Measurements from ENCODE around the gene BPIFB2.
"Not testable (repeated sequence)": the region's sequence is repeated elsewhere in the genome, so short reads cannot be mapped to it uniquely, and the experiment has no call there.

BPIFB2 gene

DNA sequence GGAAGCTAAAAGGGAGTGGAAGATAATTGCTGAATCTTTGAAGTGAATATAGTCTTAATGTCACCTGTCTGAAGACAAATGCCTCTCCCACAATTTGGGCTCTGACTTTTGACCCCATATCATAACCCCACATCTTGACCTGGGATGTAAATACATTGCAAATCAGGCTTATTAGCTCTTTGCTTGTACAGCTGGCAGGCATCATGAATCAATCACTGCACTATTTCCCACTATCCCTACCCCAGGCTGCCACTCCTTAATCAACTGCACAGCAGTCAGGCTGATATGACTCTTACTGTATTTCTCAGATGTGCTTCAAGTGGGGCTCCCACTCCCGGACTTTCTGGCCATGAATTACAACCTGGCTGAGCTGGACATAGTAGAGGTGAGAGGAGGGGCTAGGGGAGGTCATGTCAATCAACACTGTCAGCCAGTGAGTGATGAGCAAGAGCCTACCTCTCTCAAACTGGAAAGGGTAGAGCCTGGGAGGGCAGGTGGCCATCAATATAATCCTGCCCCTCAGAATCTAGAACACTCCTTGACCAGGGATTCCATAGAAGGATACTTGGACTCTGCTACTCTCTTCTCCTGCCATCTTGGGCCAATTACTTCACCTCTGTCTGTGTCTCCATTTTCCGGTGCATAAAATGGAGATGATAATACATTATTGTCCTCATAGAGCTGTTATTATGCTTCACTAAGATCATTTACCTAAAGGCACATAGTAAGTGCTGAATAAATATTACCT is 35.7 kb downstream of the BPIFB2 start:
- no peak for DNase-seq

DNA sequence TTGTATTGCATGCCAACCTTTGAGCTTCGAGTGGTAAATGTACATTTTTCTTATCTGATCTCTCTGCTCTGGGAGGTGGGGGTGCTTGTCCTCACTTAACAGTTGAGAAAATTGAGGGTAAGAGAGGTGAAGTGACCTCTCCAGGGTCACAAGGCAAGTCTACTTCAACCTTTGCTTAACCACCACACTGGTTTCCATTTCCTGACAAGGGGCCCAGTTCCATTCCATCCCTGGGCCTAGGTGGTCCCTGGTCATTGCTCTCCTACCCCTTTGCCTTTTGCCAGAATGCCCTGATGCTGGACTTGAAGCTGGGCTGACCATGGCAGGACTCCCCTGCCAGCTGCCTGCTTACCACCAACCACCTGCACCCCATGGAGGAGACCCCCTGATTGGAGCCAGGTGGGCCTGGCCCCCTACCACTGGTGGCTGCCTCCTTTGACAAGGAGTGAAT is 36.3 kb downstream of the BPIFB2 start:
- DNase-seq, result no peak

DNA sequence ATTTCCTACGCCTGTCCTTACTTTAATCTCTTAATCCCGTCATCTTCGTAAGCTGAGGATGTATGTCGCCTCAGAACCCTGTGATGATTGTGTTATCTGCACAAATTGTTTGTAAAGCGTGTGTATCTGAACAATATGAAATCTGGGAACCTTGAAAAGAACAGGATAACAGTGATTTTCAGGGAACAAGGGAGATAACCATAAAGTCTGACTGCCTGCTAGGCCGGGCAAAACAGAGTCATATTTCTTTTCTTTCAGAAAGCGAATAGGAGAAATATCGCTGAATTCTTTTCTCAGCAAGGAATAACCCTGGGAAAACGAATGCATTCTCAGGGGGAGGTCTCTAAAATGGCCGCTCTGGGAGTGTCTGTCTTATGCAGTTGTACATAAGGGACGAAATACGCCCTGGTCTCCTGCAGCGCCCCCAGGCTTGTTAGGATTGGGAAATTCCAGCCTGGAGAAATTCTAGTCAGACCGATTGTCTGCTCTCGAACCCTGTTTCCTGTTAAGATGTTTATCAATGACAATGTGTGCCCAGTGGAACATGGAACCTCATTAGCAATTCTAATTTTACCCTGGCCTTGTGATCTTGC is 37.7 kb downstream of the BPIFB2 start:
- DNase-seq, result not testable (repeated sequence)

GRCh38 chr20:33046412-33046811 is 38.9 kb downstream of the BPIFB2 start:
- no peak for DNase-seq

- no peak for DNase-seq
Observed at GRCh38 chr20:33051333-33051732, 43.8 kb downstream of the BPIFB2 start.

DNA sequence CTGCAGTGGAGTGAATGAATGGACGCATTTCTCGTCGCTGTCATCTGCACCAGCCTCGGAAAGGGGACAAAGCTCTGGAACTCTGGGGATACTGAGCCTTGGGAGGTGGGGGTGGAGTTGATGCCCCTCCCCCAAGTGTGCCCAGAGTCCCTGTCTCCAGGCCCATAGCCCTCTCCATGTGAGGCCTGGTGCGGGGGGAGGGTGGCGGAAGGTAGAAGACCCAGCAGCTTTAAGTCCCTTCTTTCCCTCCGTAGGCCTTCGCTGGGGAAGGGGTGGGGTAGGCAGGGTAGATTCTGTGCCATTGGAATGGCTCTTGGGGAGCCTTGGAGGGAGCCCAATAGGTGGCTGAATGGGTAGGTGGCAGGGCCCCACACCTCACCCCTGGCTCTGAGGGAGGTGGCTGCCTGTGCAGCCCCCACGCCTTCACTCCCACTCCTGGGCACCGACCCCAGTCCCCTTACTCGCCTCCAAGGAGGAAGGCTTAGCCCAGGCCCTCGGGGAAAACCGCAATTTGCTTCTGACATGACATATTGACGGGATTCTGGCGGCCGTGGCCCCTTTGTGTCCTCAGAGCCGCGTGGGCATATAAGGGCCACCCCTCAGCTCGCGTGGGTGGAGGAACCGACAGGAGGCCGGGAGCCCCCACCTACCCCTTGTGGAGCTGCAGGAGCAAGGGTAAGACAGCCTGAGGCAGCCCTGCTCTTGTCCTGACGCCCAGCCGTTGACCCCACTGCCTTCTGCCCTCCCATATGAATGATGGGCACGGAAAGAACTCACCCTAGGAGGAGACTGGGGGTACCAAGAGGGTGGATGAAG is 46.0 kb downstream of the BPIFB2 start, which contains the start of gene BPIFB3:
Gene BPIFB3 (plus strand): TSS at position 613 of the 816 bp plus-strand sequence. CDS start 1,533 bp downstream, outside the sequence.
- no peak for DNase-seq

DNA sequence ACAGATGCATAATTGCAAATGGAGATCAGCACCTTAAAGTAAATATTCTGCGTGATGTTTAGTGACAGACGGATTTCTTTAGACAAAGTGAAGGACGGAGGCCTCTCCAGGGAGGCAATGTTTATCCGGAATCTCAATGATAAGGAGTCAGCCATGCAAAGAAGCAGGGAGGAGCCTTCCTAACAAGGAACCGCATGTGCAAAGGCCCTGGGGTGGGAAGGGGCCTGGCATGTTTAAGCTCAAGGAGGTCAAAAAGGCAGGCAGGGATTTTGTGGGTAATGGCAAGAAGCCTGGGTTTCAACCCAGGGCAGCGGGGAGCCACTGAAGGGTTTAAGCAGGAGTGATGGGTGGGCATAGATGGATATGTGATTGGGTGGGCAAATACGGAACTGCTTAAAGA is 46.9 kb downstream of the BPIFB2 start:
- no peak for DNase-seq

GRCh38 chr20:33054791-33055190 is 47.3 kb downstream of the BPIFB2 start:
- no peak for DNase-seq

DNA sequence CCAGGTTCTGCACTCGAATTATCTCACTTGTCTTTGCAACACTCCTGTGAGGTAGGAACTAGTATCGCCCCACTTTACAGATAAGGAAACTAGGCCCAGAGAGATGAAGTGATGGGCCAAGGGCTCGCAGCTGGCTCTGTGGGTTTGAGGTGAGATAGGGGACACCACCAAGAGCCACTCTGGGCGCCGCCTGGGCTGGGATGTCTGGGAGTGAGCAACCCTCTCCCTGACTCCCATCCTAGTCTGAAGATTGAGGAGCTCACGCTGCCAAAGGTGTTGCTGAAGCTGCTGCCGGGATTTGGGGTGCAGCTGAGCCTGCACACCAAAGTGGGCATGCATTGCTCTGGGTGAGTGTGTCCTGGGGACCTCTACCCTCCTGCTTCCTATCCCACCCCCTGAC is 51.6 kb downstream of the BPIFB2 start:
- DNase-seq, result no peak

DNA sequence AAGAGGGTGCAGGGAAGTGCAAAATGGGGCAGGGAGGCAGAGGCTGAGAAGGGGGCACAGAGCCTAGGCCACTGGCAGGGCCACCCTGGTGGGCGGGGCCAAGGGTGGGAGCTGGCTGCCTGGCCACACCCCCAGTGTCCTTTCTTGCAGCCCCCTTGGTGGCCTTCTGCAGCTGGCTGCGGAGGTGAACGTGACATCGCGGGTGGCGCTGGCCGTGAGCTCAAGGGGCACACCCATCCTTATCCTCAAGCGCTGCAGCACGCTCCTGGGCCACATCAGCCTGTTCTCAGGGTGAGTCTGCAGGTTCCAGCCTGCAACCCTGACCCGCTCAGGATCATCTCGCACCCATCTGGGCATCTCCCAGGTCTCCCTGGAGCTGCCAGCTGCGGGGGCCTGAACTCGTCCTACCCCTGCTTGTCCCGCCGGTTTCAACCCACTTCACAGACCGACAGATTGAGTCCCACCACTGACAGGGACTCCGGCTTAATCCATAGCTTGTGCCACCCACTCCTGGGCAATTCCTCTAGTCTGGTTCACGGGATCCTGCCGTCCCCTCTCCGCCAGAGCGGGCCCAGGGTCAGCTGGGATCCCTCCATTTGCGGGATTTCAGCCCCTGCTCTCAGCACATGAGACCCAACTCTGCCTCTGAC is 52.4 kb downstream of the BPIFB2 start:
- no peak for DNase-seq

GRCh38 chr20:33061658-33062028 is 54.1 kb downstream of the BPIFB2 start:
- no peak for DNase-seq

- no peak for DNase-seq
Observed at GRCh38 chr20:33062105-33062824, 54.8 kb downstream of the BPIFB2 start.

DNA sequence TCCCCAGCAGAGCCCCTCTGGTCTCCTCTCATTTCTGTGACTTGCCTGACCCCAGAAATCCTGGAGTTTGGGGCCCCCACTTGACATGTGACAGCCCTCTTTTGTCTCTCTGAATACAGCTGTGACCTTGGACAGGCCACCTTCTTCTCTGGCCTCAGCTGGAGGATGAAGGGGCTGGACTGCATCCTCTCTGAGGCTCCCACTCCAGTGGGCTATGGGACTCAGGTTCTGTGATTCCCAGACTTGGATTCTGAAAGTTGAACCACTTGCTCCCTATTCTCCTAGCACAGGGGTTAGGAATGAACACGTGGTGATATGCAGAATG is 55.3 kb downstream of the BPIFB2 start:
- DNase-seq, result no peak

GRCh38 chr20:33063271-33063670 is 55.8 kb downstream of the BPIFB2 start:
- no peak for DNase-seq

DNA sequence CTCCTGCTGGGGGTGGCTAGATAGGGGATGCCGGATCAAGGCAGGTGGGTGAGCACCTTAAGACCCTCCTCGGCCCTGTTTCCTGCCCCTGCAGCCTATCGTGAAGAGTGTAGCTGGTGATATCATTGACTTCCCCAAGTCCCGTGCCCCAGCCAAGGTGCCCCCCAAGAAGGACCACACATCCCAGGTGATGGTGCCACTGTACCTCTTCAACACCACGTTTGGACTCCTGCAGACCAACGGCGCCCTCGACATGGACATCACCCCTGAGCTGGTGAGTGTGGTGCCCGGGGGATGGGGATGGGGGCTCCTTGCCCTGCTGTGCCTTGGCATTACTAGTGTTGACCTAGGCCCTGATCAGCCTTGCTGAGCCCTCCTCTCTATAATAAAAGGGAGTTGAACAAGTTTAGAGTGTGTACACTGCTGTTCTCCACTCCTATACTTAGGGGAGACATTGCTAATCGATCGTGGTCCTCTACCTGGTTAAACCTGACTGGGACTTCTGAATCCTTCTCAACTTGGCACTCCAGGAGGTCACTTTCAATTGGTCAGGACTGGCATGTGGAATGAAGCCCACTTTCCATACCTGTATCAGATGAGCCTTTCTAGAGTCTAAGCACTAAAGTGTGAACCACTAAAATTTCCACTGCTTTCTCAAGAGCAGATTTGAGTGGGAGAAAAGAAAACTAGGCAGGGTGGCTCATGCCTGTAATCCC is 57.2 kb downstream of the BPIFB2 start:
- no peak for DNase-seq

- DNase-seq, result no peak
Observed at GRCh38 chr20:33065785-33066184, 58.3 kb downstream of the BPIFB2 start.

DNA sequence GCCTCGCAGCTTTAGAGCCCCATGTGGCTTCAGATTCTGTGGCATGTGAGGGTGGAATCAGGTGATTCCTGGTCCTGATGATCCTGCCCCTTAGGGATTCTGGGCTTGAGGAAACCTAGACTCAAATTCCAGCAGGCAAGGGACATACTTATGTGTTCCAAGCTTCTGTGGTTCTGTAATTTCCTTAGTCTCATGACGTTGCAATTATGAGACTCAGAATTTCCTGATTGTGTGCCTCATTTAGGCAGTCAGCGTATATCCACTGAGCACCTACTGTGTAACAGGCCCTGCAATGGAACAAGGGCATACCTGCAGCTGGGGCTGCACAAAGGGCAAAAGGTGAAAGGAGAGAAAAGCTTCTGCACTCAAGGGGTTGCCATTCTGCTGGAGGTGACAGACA is 60.3 kb downstream of the BPIFB2 start:
- no peak for DNase-seq

DNA sequence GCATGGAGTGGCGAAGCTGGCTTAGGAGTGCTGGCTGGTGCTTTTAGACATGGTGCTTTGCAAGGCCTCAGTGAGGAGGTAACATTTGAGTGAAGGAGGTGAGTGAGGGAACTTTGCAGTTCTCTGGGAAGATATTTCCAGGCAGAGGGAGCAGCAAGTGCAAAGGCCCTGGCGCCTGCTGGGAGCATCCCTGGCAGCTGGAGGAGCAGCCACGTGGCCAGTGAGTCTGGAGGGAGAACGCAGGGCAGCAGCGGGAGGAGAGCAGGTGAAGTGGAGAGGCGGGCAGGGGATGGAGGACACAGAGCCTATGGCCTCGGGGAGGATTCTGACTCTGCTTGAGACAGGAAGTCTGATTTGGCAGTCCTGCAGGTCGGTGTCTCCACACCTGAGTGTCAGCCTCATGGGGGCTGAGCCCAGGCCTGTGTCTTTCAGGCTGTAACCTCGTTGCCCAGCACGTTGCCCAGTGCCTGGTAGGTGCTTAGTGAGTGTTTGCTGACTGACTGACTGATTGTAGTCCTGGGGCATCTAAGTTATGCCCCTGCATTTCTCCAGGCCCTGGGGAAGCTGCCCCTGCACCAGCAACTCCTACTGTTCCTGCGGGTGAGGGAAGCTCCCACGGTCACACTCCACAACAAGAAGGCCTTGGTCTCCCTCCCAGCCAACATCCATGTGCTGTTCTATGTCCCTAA is 60.9 kb downstream of the BPIFB2 start:
- DNase-seq, result no peak

- DNase-seq, result no peak
Observed at GRCh38 chr20:33069673-33070072, 62.2 kb downstream of the BPIFB2 start.

- no peak for DNase-seq
Observed at GRCh38 chr20:33070111-33071053, 62.9 kb downstream of the BPIFB2 start.

Measured in CD4-positive, alpha-beta T cell treated with Interleukin-1 beta for 1 hour (primary cell).